Suprapubic skin (tissue), 4 donors: ENCODE measurements around the gene GIMAP8.

Experiments used
- CTCF ChIP-seq, 2 donors: fragments of 200-600 bp in 1 of 2; fragments of 450-650 bp in 1 of 2; sonication (generic) in 1 of 2; IDR thresholded peaks; one replicate each; pipeline ENCODE4 v1.5.1; 2016 to 2019; ENCODE audit warnings: antibody characterized with exemption in 2 of 2, mild to moderate bottlenecking in 1 of 2, moderate library complexity in 1 of 2
- EP300 ChIP-seq: sonication (generic); formaldehyde crosslinking; IDR thresholded peaks from one replicate; pipeline ENCODE4 v1.6.1; 2017; ENCODE audit warnings: antibody characterized with exemption
- POLR2A ChIP-seq, 2 donors: fragments of 450-650 bp; IDR thresholded peaks; one replicate each; pipeline ENCODE4 v1.6.1; 2017; ENCODE audit warnings: antibody characterized with exemption in 2 of 2, mild to moderate bottlenecking in 2 of 2, moderate library complexity in 2 of 2
- POLR2AphosphoS5 ChIP-seq, 3 donors: sonication (generic); formaldehyde crosslinking; IDR thresholded peaks; one replicate each; pipeline ENCODE4 v1.6.1; 2017; ENCODE audit warnings: antibody characterized with exemption in 3 of 3

DNA sequence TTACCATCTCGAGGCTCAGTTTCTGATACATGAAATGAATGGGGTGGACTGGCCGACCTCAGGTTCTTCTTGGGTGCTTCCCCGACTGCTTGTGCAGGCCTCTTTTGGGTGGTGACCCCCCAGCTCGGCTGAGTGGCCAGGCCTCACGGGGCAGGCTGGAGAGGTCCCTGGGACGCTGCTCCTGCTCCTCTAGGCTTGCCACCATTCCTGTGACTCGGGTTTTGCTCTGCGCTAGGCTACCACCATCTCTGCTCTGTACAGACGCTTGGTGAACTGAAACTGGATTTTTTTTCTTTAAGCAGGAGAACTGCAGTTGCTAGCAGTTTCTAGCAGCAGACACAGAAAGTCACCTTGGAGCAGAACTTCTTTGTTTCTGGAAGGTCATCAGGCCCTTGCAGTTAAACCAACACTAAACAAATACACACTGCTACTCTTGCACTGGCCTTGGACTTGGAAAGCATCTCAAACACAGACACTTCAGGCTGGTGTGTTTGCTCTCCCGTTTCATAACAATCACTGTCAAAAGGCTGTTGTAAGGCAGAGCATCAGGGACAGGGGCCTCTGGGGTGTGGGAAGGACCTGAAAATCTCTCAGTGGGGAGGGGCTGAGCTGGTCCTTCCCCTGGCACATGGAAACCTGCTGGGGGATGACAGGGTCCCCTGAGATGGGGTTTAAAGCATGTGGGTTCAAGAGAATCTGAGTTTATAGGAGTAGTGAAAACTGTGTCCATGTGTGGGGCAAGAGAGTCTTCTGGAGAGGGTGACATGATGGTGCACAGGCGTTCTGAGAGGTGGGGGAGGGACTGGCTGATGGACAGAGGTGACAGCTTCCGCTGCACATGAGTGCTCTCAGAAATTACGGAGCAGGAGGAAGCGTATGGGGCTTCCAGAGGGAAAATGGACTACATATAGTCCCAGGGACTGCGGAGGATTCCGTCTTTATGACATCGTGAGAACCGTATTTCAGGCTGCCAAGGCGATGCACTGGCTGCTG is 35.0 kb upstream of the GIMAP8 start:
- TF ChIP-seq CTCF (IDR thresholded peaks at IDR 0.05) (no peak), EP300 (no peak), POLR2A (IDR thresholded peaks at IDR 0.05) (no peak), POLR2AphosphoS5 (IDR thresholded peaks at IDR 0.05) (no peak)
